WTC11 (cell line): ENCODE measurements around the gene VPS8. TPM values are rescaled to one million over a fixed set of nuclear protein-coding genes. Genes with fewer than 3 reads are reported as not detected.

Experiments used
- ATAC-seq: fragments of 200-7000 bp; cut with Tn5 transposase; 2 replicates; pipeline ENCODE4 v1.10.0; 2021; ENCODE audit warnings: mild to moderate bottlenecking, moderate library complexity
- CTCF ChIA-PET: fragments of 300-600 bp; sonication (Branson Sonifier 250); formaldehyde crosslinking; loops from one replicate; lab custom pipeline; 2021; ENCODE audit warnings: antibody characterized with exemption; lab: Charles Lee
- POLR2A ChIA-PET: fragments of 350-600 bp; sonication (Branson Sonifier 250); formaldehyde crosslinking; loops from one replicate; lab custom pipeline; 2021; ENCODE audit warnings: antibody characterized with exemption; lab: Charles Lee
- DNase-seq: peaks from one replicate; pipeline ENCODE4 v3.0.0; 2021; ENCODE audit warnings: low spot score
- H3K27ac Mint-ChIP-seq: 2 replicates; pipeline ENCODE4 v1.8.0; 2021; ENCODE audit warnings: mixed read lengths
- H3K27me3 Mint-ChIP-seq: 2 replicates; pipeline ENCODE4 v1.8.0; 2021; ENCODE audit warnings: low read depth, mild to moderate bottlenecking, moderate library complexity, mixed read lengths
- H3K36me3 Mint-ChIP-seq: 2 replicates; pipeline ENCODE4 v1.8.0; 2021; ENCODE audit warnings: mixed read lengths
- H3K4me1 Mint-ChIP-seq: 2 replicates; pipeline ENCODE4 v1.8.0; 2022; ENCODE audit warnings: mixed read lengths
- H3K4me3 Mint-ChIP-seq: 2 replicates; pipeline ENCODE4 v1.8.0; 2021; ENCODE audit warnings: mild to moderate bottlenecking, moderate library complexity, mixed read lengths
- H3K9me3 Mint-ChIP-seq: 2 replicates; pipeline ENCODE4 v1.8.0; 2021; ENCODE audit warnings: mixed read lengths
- ATF6 ChIP-seq: sonication (generic); formaldehyde crosslinking; IDR thresholded peaks from 2 replicates; pipeline ENCODE4 v1.8.1; 2023; ENCODE audit warnings: mild to moderate bottlenecking, missing genetic modification reagents
- CREB1 ChIP-seq: sonication (generic); formaldehyde crosslinking; IDR thresholded peaks from 2 replicates; pipeline ENCODE4 v1.8.0; 2023; ENCODE audit warnings: mild to moderate bottlenecking, missing genetic modification reagents
- E2F4 ChIP-seq: sonication (generic); formaldehyde crosslinking; IDR thresholded peaks from 2 replicates; pipeline ENCODE4 v1.8.1; 2022; ENCODE audit warnings: low read depth, mild to moderate bottlenecking, moderate library complexity, missing genetic modification reagents, borderline replicate concordance
- ELF4 ChIP-seq: sonication (generic); formaldehyde crosslinking; IDR thresholded peaks from 2 replicates; pipeline ENCODE4 v1.8.1; 2022; ENCODE audit warnings: low read depth, mild to moderate bottlenecking, moderate library complexity, missing genetic modification reagents
- FOXJ3 ChIP-seq: sonication (generic); formaldehyde crosslinking; IDR thresholded peaks from 2 replicates; pipeline ENCODE4 v1.9.0; 2021; ENCODE audit warnings: missing genetic modification reagents, mild to moderate bottlenecking, borderline replicate concordance
- FOXP4 ChIP-seq: sonication (generic); formaldehyde crosslinking; IDR thresholded peaks from 2 replicates; pipeline ENCODE4 v1.8.0; 2022; ENCODE audit warnings: mild to moderate bottlenecking, missing genetic modification reagents
- GTF2I ChIP-seq: fragments of 250-450 bp; sonication (Bioruptor Pico); conservative IDR thresholded peaks from 2 replicates; pipeline ENCODE4 v1.4.0; 2021; ENCODE audit warnings: mild to moderate bottlenecking
- JAZF1 ChIP-seq: fragments of 250-450 bp; sonication (Bioruptor Pico); IDR thresholded peaks from 2 replicates; pipeline ENCODE4 v1.9.0; 2021; ENCODE audit warnings: moderate library complexity, mild to moderate bottlenecking, inconsistent platforms
- MYBL2 ChIP-seq: sonication (generic); formaldehyde crosslinking; IDR thresholded peaks from 2 replicates; pipeline ENCODE4 v1.8.1; 2023; ENCODE audit warnings: mild to moderate bottlenecking, moderate library complexity, missing genetic modification reagents
- NR2C2 ChIP-seq: sonication (generic); formaldehyde crosslinking; IDR thresholded peaks from 2 replicates; pipeline ENCODE4 v1.8.0; 2022; ENCODE audit warnings: mild to moderate bottlenecking, missing genetic modification reagents
- SMAD4 ChIP-seq: sonication (generic); formaldehyde crosslinking; IDR thresholded peaks from 2 replicates; pipeline ENCODE4 v1.8.0; 2022; ENCODE audit warnings: mild to moderate bottlenecking, missing genetic modification reagents
- USF1 ChIP-seq: sonication (generic); formaldehyde crosslinking; IDR thresholded peaks from 2 replicates; pipeline ENCODE4 v1.8.0; 2022; ENCODE audit warnings: mild to moderate bottlenecking, missing genetic modification reagents
- ZNF121 ChIP-seq: sonication (generic); formaldehyde crosslinking; IDR thresholded peaks from 2 replicates; pipeline ENCODE4 v1.8.0; 2023; ENCODE audit warnings: missing genetic modification reagents
- ZNF281 ChIP-seq: sonication (generic); formaldehyde crosslinking; IDR thresholded peaks from 2 replicates; pipeline ENCODE4 v1.8.0; 2023; ENCODE audit warnings: mild to moderate bottlenecking, missing genetic modification reagents
- ZNF423 ChIP-seq: fragments of 250-450 bp; sonication (Bioruptor Pico); IDR thresholded peaks from 2 replicates; pipeline ENCODE4 v2.1.2; 2022; ENCODE audit warnings: mild to moderate bottlenecking, moderate library complexity
- ZNF512 ChIP-seq: sonication (generic); formaldehyde crosslinking; IDR thresholded peaks from 2 replicates; pipeline ENCODE4 v1.8.1; 2022; ENCODE audit warnings: missing genetic modification reagents, borderline replicate concordance
- total RNA-seq: library from RNA; stranded (reverse); gene quantifications from 3 replicates; pipeline ENCODE4 v1.2.3, GENCODE V29; 2021

Gene VPS8
- total RNA-seq, 1 experiment from 2014 or later: 44.9 TPM

GRCh38 chr3:185041540-185041939, 229.6 kb downstream of the VPS8 start:
- ATAC-seq: no peak
- Mint-ChIP-seq H3K27me3 (no peaks in the 10 kb centered on the region), H3K27ac (no peak overlapping the region), H3K4me3 (no peak overlapping the region), H3K36me3 (peaks cover 13% of the 10 kb centered on the region), H3K9me3 (peaks cover 21% of the 10 kb centered on the region), H3K4me1 (peaks cover 13% of the 10 kb centered on the region)
- ChIA-PET POLR2A (interaction anchor here (0.6 kb wide), 1 partner anchor 183 kb away, joined by 3 read pairs; no protein-coding TSS in a partner anchor), CTCF (interaction anchor here (1.2 to 2.4 kb wide), 2 partner anchors 29 to 121 kb away, joined by 3 to 8 read pairs; no protein-coding TSS in a partner anchor)
- DNase-seq: no peak
- TF ChIP-seq ZNF281 (CRISPR knock-in tag) (no peak), ZNF121 (CRISPR knock-in tag) (no peak), ELF4 (CRISPR knock-in tag) (no peak), FOXJ3 (CRISPR knock-in tag) (no peak), ZNF423 (no peak), JAZF1 (CRISPR knock-in tag) (no peak), FOXP4 (no peak), GTF2I (CRISPR knock-in tag) (no peak), NR2C2 (no peak), CREB1 (CRISPR knock-in tag) (no peak), MYBL2 (no peak), ZNF512 (no peak), USF1 (no peak), SMAD4 (CRISPR knock-in tag) (no peak), E2F4 (CRISPR knock-in tag) (no peak), ATF6 (CRISPR knock-in tag) (no peak)
